ENCODE results near the gene CNDP1.
"Not testable (repeated sequence)": the region's sequence is repeated elsewhere in the genome, so short reads cannot be mapped to it uniquely, and the experiment has no call there.

CNDP1 gene

GRCh38 chr18:74498712-74499627 is 35.3 kb upstream of the CNDP1 start:
- Mint-ChIP-seq H3K4me1 (ENCODE audit: low read depth) (peaks cover 51% of the 10 kb centered on the region), H3K4me3 (peak overlapping the region; percentile 90), H3K36me3 (ENCODE audit: low read depth) (peaks cover 34% of the 10 kb centered on the region)

GRCh38 chr18:74499633-74500032 is 34.7 kb upstream of the CNDP1 start:
- Mint-ChIP-seq H3K36me3 (ENCODE audit: low read depth) (peaks cover 37% of the 10 kb centered on the region), H3K27ac (peak overlapping the region; percentile 99)

More at GRCh38 chr18:74498712-74499627, 35.3 kb upstream of the CNDP1 start:
- H3K9me3 Mint-ChIP-seq = no peaks in the 10 kb centered on the region
- H3K27ac Mint-ChIP-seq = peak overlapping the region; percentile 99
- peaks cover 9% of the 10 kb centered on the region for H3K27me3 Mint-ChIP-seq (ENCODE audit: low read depth)

GRCh38 chr18:74500372-74500771 is 33.9 kb upstream of the CNDP1 start:
- Mint-ChIP-seq H3K9me3 (no peaks in the 10 kb centered on the region), H3K4me3 (peak overlapping the region; percentile 90), H3K27ac (peak overlapping the region; percentile 79), H3K4me1 (ENCODE audit: low read depth) (peaks cover 51% of the 10 kb centered on the region), H3K27me3 (ENCODE audit: low read depth) (peaks cover 4% of the 10 kb centered on the region), H3K36me3 (ENCODE audit: low read depth) (peaks cover 38% of the 10 kb centered on the region)

More at GRCh38 chr18:74499633-74500032, 34.7 kb upstream of the CNDP1 start:
- Mint-ChIP-seq H3K9me3 (no peaks in the 10 kb centered on the region), H3K4me3 (peak overlapping the region; percentile 90), H3K27me3 (ENCODE audit: low read depth) (peaks cover 5% of the 10 kb centered on the region), H3K4me1 (ENCODE audit: low read depth) (peaks cover 51% of the 10 kb centered on the region)

GRCh38 chr18:74500774-74501173 is 33.5 kb upstream of the CNDP1 start:
- Mint-ChIP-seq H3K27ac (peak overlapping the region; percentile 79), H3K4me1 (ENCODE audit: low read depth) (peaks cover 49% of the 10 kb centered on the region), H3K4me3 (peak overlapping the region; percentile 90), H3K36me3 (ENCODE audit: low read depth) (peaks cover 41% of the 10 kb centered on the region)
- H3K9me3 Mint-ChIP-seq; H3K27me3 Mint-ChIP-seq (ENCODE audit: low read depth): not testable (repeated sequence)

DNA sequence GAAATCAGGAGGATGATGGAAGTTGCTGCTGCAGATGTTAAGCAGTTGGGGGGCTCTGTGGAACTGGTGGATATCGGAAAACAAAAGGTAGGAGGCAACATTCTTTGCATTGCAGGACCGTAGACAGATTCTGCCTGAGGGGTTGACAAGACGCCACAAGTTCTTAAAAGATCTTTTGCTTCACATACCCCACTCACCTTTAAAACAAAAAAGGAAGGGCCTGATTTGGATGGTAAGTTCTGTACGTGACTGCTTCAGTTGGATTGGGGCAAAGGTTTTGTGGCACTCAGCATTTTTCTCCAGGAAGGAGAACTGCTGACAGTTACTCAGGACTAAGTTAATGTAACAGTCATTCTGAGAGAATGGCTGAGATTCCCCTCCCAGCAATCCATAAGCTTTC is 32.9 kb upstream of the CNDP1 start:
- Mint-ChIP-seq H3K27me3 (ENCODE audit: low read depth) (no peaks in the 10 kb centered on the region), H3K36me3 (ENCODE audit: low read depth) (peaks cover 42% of the 10 kb centered on the region), H3K4me1 (ENCODE audit: low read depth) (peaks cover 47% of the 10 kb centered on the region), H3K4me3 (no peak overlapping the region), H3K9me3 (no peaks in the 10 kb centered on the region), H3K27ac (peak overlapping the region; percentile 45)

- H3K27me3 Mint-ChIP-seq (ENCODE audit: low read depth) = no peaks in the 10 kb centered on the region
- peaks cover 51% of the 10 kb centered on the region for H3K36me3 Mint-ChIP-seq (ENCODE audit: low read depth)
- H3K4me1 Mint-ChIP-seq (ENCODE audit: low read depth) = peaks cover 42% of the 10 kb centered on the region
- no peaks in the 10 kb centered on the region for H3K9me3 Mint-ChIP-seq
- H3K27ac Mint-ChIP-seq = no peak overlapping the region
- no peak overlapping the region for H3K4me3 Mint-ChIP-seq
Measured at GRCh38 chr18:74503137-74503536, 31.2 kb upstream of the CNDP1 start.

- H3K36me3 Mint-ChIP-seq (ENCODE audit: low read depth) = peaks cover 56% of the 10 kb centered on the region
- H3K4me3 Mint-ChIP-seq = no peak overlapping the region
- H3K4me1 Mint-ChIP-seq (ENCODE audit: low read depth) = peaks cover 20% of the 10 kb centered on the region
- no peaks in the 10 kb centered on the region for H3K9me3 Mint-ChIP-seq
- H3K27me3 Mint-ChIP-seq (ENCODE audit: low read depth) = no peaks in the 10 kb centered on the region
- no peak overlapping the region for H3K27ac Mint-ChIP-seq
Measured at GRCh38 chr18:74505776-74506175, 28.5 kb upstream of the CNDP1 start.

DNA sequence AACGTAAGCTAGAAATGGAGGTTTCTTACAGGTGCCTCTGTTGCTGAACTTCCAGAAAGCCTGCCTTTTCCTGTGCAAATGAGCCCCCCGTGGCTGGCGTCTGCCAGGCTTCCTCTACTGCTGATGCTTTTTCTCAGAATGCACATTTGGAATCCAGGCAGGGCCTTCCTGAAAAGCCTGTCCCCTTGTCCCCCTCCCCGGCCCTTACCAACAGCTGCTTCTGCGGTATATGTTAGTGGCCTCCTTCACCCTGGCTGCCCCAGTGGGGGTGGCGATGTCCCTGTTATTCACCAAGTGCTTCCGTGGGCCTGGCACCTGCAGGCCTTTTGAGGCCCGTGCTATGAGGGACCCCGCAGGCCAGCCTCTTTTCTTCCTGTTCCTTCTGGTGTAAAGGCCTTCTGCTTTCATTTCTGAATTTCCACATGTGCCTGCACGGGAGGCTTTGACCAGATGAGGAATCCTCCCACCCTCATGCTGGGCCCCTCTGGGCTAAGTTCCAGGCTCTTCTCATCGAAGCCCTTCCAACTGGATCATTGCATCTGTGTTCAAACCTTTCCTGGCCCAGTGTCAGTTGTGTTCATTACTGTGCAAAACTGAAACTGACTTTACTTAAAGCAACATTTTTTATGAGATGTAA is 27.7 kb upstream of the CNDP1 start:
- peaks cover 53% of the 10 kb centered on the region for H3K36me3 Mint-ChIP-seq (ENCODE audit: low read depth)
- peaks cover 14% of the 10 kb centered on the region for H3K4me1 Mint-ChIP-seq (ENCODE audit: low read depth)
- no peaks in the 10 kb centered on the region for H3K9me3 Mint-ChIP-seq
- peak overlapping the region; percentile 65 for H3K27ac Mint-ChIP-seq
- H3K27me3 Mint-ChIP-seq (ENCODE audit: low read depth) = no peaks in the 10 kb centered on the region
- no peak overlapping the region for H3K4me3 Mint-ChIP-seq

DNA sequence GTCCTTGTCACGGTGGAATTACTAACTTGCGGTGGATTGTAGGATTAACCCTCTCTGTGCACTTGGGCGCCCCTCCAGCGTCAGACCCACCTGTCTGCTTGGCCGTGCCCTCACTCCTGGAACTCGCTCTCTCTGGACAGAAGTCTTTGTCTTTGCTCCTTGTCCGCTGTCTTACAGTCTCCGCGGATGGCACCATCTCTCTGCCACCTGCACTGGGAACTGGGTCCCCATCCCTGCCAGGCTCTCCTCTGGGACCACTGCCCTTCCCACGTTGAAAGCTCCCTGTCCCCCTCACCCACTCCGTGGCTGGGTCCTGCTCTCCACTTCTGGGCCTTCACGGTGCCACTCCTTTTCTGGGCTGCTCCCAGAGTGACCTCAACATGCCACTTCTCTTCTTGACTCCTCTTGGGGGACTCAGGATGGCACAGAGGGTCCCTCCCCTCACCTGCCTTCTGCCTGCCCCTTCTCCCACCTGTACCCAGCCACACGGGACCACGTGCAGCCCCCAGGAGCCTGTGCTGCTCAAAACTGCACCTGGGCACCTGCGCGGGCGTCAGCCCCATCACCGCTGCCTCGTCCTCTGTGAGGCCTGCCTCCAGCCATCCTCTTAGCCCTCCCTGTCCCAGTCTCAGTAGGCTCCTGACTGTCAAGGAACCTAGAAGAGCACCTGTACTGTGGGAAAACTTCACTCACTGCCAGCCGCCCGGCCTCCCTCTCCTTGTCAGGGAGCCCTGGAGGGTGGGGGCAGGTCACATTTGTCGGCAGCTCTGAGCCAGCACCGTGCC is 27.0 kb upstream of the CNDP1 start:
- Mint-ChIP-seq H3K4me3 (no peak overlapping the region), H3K27me3 (ENCODE audit: low read depth) (no peaks in the 10 kb centered on the region), H3K9me3 (no peaks in the 10 kb centered on the region), H3K4me1 (ENCODE audit: low read depth) (peaks cover 14% of the 10 kb centered on the region), H3K27ac (peak overlapping the region; percentile 65), H3K36me3 (ENCODE audit: low read depth) (peaks cover 53% of the 10 kb centered on the region)

DNA sequence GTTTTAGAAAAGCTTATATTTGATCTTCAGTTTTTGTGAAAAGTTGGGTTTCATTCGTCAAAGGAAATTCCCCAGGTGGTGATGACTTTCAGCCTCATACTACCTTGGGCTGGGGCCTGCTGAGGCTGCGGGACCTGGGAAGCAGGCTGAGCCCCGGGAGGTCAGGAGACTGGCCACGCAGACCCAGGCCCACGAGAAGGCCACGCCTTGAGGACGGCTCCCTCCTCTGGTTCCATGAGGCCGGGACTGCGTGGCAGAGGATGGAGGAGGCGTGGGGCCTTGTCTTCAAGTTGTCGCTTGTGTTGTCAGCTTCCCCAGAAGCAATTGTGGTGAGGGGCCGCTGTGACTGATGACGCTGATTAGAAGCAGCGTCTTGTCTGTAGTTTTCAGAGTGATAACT is 26.4 kb upstream of the CNDP1 start:
- Mint-ChIP-seq H3K27me3 (ENCODE audit: low read depth) (no peaks in the 10 kb centered on the region), H3K36me3 (ENCODE audit: low read depth) (peaks cover 55% of the 10 kb centered on the region), H3K27ac (no peak overlapping the region), H3K4me1 (ENCODE audit: low read depth) (peaks cover 14% of the 10 kb centered on the region), H3K9me3 (no peaks in the 10 kb centered on the region), H3K4me3 (no peak overlapping the region)

DNA sequence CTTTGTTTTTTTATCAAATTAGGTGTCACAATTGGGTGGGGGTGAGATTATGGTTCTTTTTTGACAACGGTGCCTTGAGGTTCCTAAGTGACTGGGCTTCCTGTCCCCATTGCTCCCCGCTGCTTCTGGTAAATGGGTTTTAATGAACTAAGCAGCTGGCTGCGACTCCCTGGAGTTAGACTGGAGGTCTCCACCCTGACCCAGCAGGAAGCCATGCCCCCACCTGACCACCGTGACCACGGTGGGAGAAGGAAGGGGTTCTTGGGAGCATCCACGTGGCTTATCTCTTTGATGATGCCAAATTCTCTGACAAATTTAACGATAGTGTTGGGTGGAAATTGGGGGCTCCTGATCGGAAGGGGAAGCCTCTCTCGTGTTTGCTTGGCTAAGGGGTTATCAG is 25.9 kb upstream of the CNDP1 start:
- H3K9me3 Mint-ChIP-seq = no peaks in the 10 kb centered on the region
- peaks cover 12% of the 10 kb centered on the region for H3K4me1 Mint-ChIP-seq (ENCODE audit: low read depth)
- H3K4me3 Mint-ChIP-seq = no peak overlapping the region
- no peak overlapping the region for H3K27ac Mint-ChIP-seq
- H3K27me3 Mint-ChIP-seq (ENCODE audit: low read depth) = no peaks in the 10 kb centered on the region
- H3K36me3 Mint-ChIP-seq (ENCODE audit: low read depth) = peaks cover 53% of the 10 kb centered on the region

- peaks cover 12% of the 10 kb centered on the region for H3K4me1 Mint-ChIP-seq (ENCODE audit: low read depth)
- no peak overlapping the region for H3K4me3 Mint-ChIP-seq
- peaks cover 51% of the 10 kb centered on the region for H3K36me3 Mint-ChIP-seq (ENCODE audit: low read depth)
- H3K27me3 Mint-ChIP-seq (ENCODE audit: low read depth) = no peaks in the 10 kb centered on the region
- no peak overlapping the region for H3K27ac Mint-ChIP-seq
- no peaks in the 10 kb centered on the region for H3K9me3 Mint-ChIP-seq
Measured at GRCh38 chr18:74508821-74509225, 25.5 kb upstream of the CNDP1 start.

DNA sequence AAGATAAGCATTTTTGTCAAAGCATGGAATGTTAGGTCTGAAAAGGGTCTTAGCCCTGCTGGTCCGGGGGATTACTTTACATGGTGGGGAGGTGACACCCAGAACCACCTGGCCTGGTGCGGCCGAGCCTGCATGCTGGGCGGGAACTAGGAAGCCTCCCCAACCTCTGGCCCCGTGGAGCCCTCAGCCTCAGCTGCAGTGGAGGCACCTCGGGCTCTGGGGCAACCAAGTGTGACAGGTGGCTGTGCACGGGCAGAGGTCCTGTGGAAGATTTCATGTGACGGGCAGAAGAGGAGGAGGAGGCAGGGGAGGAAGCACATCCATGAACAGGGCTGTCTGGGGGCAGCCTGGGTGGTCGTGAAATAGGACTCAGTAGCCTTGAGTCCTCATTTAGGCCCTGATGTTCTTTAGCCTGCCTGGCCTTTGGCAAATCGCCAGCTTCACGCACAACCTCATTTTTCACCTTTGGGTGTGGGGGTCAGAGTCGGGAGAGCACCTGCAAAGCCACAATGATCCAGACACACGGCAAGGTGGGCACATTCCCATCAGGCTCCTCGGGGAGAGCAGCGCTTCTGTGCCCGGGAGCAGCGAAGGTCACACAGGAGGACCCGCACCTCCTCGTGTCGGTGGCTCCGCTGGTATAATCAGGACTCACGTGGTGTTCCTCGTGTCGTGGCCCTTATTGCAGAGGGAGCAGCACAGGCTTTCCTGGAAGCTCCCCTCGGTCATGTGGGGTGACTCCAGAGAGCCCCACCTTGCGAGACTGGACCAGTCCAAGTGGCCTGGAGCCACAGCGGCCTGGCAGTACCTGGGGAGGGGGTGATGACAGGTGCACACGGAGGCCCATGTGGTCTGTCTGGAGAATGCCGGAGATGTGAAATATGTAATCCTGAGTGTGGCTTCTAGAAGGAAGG is 24.2 kb upstream of the CNDP1 start:
- Mint-ChIP-seq H3K9me3 (no peaks in the 10 kb centered on the region), H3K27me3 (ENCODE audit: low read depth) (no peaks in the 10 kb centered on the region), H3K27ac (no peak overlapping the region), H3K36me3 (ENCODE audit: low read depth) (peaks cover 52% of the 10 kb centered on the region), H3K4me1 (ENCODE audit: low read depth) (peaks cover 12% of the 10 kb centered on the region), H3K4me3 (no peak overlapping the region)

DNA sequence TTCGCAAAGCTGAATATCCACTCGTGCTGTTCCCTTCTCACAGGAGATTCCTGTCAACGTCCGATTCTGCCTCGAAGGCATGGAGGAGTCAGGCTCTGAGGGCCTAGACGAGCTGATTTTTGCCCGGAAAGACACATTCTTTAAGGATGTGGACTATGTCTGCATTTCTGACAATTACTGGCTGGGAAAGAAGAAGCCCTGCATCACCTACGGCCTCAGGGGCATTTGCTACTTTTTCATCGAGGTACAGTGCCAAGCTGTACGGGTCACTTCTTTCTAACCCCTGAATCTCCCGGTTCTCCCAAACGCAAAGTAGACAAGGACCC is 23.6 kb upstream of the CNDP1 start:
- Mint-ChIP-seq H3K4me1 (ENCODE audit: low read depth) (peaks cover 10% of the 10 kb centered on the region), H3K4me3 (no peak overlapping the region), H3K9me3 (no peaks in the 10 kb centered on the region), H3K27ac (no peak overlapping the region), H3K27me3 (ENCODE audit: low read depth) (no peaks in the 10 kb centered on the region), H3K36me3 (ENCODE audit: low read depth) (peaks cover 50% of the 10 kb centered on the region)

All from T-helper 1 cell treated with Interleukin-12 subunit alpha and Interleukin-12 subunit beta and Interleukin-4 antibody, amounts not matched to agents 30 μg/mL and 1 μg/mL, for 36 hours (primary cell).